SKM-1 treated with dmso at 0.1 percent for 144 hours (cell line): ENCODE results near the gene RNF220.

Experiments used
- DNase-seq: peaks from one replicate; lab custom pipeline; 2025; ENCODE audit not compliant: unreplicated experiment; lab: John Stamatoyannopoulos, UW

RNF220 gene

GRCh38 chr1:44405031-44405797 lies at the start of gene RNF220:
RNF220 (plus strand) TSS chr1:44405255.
- DNase-seq: no peak

- DNase-seq: no peak
Observed at GRCh38 chr1:44355582-44356305, 49.3 kb upstream of the RNF220 start.

- no peak for DNase-seq
Observed at GRCh38 chr1:44357710-44358109, 47.3 kb upstream of the RNF220 start.

DNA sequence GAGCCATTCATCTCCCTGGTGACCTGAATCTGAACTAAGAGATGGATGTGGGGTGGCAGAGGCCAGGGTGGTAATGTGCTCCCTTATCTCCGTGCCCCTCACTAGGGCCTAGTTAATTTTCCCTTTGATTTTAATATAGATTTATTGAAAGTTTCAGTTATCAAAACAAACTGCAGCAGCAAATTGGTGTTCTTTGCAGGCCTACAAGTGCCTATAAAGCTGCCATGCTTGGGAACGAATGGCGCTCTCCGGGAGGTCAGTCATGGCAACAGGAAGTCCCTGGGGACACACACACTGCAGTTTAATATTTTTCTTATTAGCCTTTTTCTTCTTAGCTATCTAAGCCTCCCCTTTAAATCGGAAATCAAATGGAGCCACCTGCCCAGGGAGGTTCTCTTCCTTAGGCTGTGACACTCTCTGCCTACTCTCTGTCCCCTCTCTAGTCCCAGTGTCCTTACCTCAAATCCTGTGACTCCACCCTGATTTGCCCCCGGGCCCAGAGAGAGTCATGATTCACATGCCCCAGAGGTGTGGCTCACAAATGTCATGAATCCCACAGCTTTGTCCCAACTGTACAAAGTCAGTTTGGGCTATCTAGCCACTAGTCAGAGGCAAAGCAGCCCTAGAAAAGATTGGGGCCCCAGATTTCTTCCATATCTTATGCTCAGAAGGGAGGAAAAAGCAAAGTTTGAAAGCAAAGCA lies 45.7 kb upstream of the RNF220 start:
- no peak for DNase-seq

- DNase-seq: no peak
Observed at GRCh38 chr1:44361478-44361877, 43.6 kb upstream of the RNF220 start.

GRCh38 chr1:44366371-44366975 lies 38.6 kb upstream of the RNF220 start:
- no peak for DNase-seq

DNA sequence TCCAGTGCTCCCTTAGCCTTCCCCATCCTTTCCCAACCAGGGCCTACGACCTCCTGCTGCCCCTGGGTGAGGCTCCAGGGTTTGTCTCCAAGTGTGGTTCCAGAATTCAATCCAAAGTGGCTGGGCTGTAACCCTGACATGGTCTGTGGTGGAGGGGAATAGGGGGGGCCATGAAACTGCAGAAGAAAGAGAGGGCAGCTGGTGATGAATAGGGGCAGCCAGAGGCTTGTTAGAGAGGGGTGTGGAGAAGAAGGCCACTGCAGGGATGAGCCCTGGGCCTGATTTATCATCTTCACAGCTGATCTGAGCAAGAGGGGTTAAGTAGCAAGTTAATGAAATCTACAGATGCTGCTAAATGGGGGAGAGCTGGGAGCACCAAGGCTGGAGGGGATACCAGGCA lies 37.1 kb upstream of the RNF220 start:
- DNase-seq: no peak

DNA sequence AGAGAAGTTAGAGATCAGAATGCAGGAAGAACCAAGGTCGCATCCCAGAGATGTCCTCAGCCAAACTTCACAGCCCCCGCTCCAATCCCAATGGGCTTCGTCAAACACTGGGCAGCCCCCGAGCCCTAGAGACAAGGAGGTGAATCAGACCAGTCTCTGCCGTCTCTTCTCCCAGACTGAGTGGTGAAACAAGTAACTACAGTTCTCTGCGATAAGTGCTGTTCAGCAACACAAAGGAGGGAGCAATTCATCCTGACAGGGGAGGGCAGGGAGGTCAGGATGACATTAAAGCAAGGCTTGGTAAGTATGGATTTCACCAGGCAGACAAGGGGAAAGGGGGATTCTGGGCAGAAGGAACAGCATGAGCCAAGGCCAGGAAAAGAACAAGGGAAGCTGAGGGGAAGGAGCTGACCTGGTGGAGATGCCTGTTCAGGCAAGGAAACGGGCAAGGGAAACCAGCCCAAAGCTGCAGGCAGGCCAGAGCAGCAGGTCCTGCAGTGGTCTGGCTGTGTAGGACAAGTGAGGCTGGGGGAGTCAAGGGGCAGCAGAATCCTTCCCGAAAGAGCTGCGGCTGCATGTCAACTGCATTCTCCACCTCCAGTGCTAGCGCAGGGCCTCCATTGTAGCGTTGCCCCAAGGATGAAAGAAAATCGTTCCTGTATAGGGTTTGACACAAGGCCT lies 36.4 kb upstream of the RNF220 start:
- no peak for DNase-seq

DNA sequence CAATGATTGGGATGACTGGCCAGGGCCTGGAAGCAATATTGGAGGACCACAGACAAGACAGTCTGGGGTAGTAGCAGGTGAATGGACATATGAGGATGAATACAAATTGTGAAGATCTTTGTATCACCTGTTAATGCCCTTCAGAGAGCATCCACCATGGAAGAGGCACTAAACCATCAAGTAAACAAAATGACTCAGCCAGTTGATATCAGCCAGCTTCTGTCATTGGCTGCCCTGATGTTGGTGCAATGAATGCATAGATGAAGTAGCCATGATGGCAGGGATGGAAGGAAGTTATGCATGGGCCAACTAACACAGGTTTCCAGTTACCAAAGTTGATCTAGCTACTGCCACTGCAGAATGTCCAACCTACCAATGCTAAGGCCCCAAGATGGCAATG lies 33.8 kb upstream of the RNF220 start:
- DNase-seq: no peak

DNA sequence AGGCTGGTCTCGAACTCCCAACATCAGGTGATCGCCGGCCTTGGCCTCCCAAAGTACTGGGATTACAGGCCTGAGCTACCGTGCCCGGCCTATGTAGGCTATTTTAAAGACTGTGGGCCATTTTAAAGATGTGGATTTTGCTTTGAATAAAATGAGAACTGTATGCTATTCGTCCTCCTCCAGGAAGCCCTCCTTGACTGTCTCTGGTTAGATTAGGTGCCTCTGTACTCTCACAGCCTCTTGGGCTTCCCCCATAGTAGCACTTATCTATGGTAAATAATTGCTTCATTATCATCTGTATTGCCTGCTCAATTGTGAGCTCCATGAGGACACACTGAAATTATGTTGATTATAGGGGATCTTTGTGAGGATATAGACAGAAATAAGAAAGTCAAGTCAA lies 29.5 kb upstream of the RNF220 start:
- DNase-seq: no peak

GRCh38 chr1:44377925-44378784 lies 26.9 kb upstream of the RNF220 start:
- DNase-seq: peak; percentile 34

DNA sequence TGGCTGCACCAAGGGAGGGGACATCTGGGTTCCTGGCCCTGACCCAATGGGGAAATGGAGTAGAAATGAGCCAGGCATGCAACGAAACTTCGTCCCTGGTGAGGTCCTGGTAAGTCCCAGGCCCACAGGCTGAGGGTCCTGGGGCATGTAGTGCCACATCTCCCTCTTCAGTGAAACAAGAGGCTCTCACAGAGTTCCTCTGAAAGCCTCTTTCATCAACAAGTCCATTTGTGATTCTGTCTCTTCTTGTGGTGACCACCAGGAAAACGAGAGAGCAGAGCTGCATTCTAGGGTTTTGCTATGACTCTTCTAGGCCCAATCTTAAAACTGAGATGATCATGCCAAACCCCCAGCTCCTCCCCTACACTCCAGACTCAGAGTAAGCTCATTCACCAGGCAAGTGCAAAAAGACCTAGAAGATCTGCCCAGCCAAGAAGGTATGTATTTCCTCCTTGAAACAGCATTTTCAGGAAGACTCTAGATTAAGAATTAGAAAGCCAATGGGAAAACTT lies 24.3 kb upstream of the RNF220 start:
- no peak for DNase-seq

- DNase-seq: no peak
Observed at GRCh38 chr1:44388551-44388950, 16.5 kb upstream of the RNF220 start.

DNA sequence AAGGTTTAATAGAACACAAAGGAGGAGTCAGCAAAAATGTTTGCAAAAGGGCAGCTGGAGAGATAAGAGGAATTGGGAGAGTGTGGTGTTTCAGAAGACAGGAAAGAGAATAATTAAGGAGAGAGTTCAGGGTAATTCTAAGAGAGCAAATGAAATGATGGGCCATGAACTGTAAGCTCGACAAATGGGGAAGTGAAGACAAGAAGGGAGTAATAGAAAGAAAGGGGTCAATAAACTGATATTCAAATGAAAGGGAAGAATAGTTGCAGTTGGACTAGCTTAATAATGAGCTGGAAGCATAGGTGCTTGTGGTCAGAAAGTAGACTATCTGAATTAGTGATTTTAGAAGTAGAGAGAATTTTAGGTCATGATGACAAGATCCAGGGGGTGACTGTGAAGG lies 15.6 kb upstream of the RNF220 start:
- no peak for DNase-seq

DNA sequence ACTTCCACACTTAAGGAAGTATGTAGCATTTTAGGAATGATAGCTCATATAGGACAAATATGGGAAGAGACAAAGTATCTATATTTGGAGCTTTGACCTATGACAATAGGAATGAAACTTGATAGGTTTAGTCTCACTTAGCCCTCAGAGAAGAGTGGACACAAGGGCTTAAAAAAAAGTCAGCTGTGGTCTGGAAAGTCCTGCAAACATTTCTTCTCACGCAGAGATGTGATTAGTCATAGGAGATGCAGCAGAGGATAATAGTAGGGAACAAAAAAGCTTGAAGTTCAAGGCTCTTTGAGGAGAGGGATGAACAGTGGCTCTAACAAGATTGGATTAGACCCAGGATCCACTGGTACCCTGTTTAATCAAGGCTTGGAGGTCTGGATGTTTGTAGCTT lies 14.8 kb upstream of the RNF220 start:
- DNase-seq: no peak

DNA sequence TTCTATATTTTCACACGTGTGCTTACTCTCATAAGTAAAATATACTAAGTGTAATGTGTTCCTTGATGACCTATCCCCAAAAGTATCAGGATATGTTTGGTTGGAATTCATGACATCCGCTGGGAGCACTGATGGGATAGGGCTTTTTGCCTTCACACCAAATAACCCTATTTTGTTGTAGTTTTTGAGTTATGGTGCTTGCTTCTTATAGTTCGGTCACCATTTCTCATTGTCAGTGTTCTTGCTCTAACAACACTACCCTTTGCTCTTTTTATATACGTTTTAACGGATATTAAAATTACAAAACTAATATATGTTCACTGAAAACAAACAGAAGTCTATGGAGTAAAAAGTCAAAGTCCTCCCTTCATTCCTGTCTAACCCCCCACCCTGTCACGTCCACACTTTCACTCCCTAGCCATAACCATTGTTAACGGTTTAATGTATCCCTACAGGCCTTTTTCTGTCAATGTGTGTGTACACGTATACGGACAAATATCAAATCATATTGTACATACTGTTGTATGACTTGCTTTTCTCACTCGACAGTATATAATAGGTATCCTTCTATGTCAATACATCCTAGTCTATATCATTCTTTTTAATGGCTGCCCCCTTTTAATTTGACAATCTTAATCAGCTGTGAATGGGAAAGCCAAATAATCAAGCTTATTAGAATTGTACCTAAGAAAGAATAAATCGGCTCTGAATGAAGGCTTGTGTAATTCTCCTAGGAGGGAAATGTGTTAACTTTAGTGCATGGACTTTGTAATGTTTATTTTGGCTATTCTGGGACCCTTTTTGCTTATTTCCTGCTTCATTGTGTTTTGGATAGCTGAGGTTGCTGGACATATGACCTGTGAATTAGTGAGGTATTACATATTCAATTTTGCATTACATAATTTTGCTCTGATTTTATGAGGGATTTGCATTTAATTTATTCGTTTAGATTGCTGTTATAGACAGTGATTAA lies 3.5 kb upstream of the RNF220 start:
- no peak for DNase-seq

DNA sequence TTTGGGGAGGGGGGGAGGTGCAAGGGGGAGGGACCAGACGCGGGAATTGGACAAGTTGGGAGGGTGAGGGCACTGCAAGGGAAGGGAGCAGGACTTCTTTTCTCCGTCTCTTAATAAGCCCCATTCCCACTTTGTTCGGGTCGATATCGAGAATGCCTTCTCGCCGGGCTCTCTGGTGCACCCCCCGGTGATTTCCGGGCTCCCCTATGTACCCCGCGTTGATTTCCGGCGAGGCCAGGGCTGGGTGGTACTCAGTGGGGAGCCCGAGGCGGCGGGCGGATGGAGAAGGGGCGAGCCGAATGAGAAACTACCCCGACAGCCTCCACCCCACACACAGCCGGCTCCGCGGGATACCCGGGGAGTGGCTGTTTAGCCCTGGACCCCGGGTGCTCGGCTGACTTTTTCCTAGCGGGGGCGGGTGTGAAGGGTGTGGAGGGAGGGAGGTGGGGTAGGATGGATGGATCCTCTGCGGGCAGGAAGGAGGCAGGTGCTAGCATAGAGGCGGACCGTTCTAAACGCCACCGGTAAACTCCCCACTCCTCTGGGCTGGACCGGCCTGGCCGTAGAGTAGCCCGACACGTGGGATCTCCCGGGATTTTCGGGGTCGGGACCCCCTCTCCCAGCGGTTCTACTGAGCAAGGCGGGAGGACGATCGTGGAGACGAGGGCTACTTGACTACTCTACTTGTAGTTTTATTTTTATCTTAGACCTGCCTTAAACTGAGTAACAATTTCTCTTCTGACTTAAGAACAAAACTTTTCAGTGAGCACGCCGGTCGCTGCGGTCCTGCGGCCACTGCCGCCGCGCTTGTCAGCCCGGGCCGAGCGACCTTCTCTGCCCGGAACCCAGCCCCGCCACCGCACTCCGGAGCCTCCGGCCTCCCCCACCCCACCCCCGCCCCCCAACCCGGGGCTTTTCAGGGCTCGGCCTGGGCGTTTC lies 1.0 kb downstream of the RNF220 start:
- no peak for DNase-seq
